HG03571 (cell line): ENCODE measurements around the gene CDCP2.
"Not testable (repeated sequence)": the region's sequence is repeated elsewhere in the genome, so short reads cannot be mapped to it uniquely, and the experiment has no call there.

Experiments
- ATAC-seq: cut with Tn5 transposase; IDR thresholded peaks from one replicate; pipeline ENCODE4 v1.9.1; 2021; ENCODE audit not compliant: unreplicated experiment

The CDCP2 gene

GRCh38 chr1:54117815-54118563 is 34.8 kb downstream of the CDCP2 start:
- ATAC-seq = no peak

GRCh38 chr1:54115520-54115919 is 37.3 kb downstream of the CDCP2 start:
- ATAC-seq = no peak

GRCh38 chr1:54114955-54115354 is 37.8 kb downstream of the CDCP2 start:
- no peak for ATAC-seq

- no peak for ATAC-seq
Observed at GRCh38 chr1:54114001-54114400, 38.8 kb downstream of the CDCP2 start.

GRCh38 chr1:54112705-54113368 is 40.0 kb downstream of the CDCP2 start:
- ATAC-seq = no peak

GRCh38 chr1:54112027-54112426 is 40.8 kb downstream of the CDCP2 start:
- ATAC-seq = no peak

- ATAC-seq = no peak
Observed at GRCh38 chr1:54111624-54112023, 41.2 kb downstream of the CDCP2 start.

GRCh38 chr1:54110996-54111395 is 41.8 kb downstream of the CDCP2 start:
- ATAC-seq = no peak

GRCh38 chr1:54109129-54110090 is 43.4 kb downstream of the CDCP2 start:
- no peak for ATAC-seq

GRCh38 chr1:54108156-54108555 is 44.6 kb downstream of the CDCP2 start:
- no peak for ATAC-seq

GRCh38 chr1:54107131-54107530 is 45.7 kb downstream of the CDCP2 start:
- no peak for ATAC-seq

GRCh38 chr1:54105736-54106269 is 47.0 kb downstream of the CDCP2 start:
- ATAC-seq = no peak

- no peak for ATAC-seq
Observed at GRCh38 chr1:54105080-54105479, 47.7 kb downstream of the CDCP2 start.

GRCh38 chr1:54104613-54105012 is 48.2 kb downstream of the CDCP2 start:
- not testable (repeated sequence) for ATAC-seq

GRCh38 chr1:54103414-54103813 is 49.4 kb downstream of the CDCP2 start:
- ATAC-seq = no peak

GRCh38 chr1:54100500-54100899 is 52.3 kb downstream of the CDCP2 start:
- no peak for ATAC-seq

GRCh38 chr1:54099061-54099610 is 53.7 kb downstream of the CDCP2 start:
- ATAC-seq = no peak

- no peak for ATAC-seq
Observed at GRCh38 chr1:54096877-54097240, 55.9 kb downstream of the CDCP2 start.

- no peak for ATAC-seq
Observed at GRCh38 chr1:54096227-54096876, 56.4 kb downstream of the CDCP2 start.

GRCh38 chr1:54095546-54096226 is 57.1 kb downstream of the CDCP2 start:
- no peak for ATAC-seq
